HepG2 (cell line): ENCODE data around the gene OR11A1. TPM values are rescaled to one million over a fixed set of nuclear protein-coding genes. Genes with fewer than 3 reads are reported as not detected.

Experiments used
- ATAC-seq: fragments of 200-7000 bp; cut with Tn5 transposase; 3 replicates; pipeline ENCODE4 v1.9.1; 2020; ENCODE audit warnings: mild to moderate bottlenecking, moderate library complexity
- BruUV-seq: library from RNA; stranded (reverse); fragments of 400-500 nt; replicated peaks from 2 replicates; lab custom pipeline; 2021; lab: Mats Ljungman, UMichigan
- CTCF ChIA-PET: fragments of 300-600 bp; formaldehyde crosslinking; extraction: SDS; loops from one replicate; lab custom pipeline; 2021; ENCODE audit warnings: low total read pairs, inconsistent platforms, low intra/inter-chr PET ratio; lab: Yijun Ruan, JAX
- POLR2A ChIA-PET: fragments of 350-600 bp; sonication (Branson Sonifier 250); formaldehyde crosslinking; loops from one replicate; lab custom pipeline; 2020; ENCODE audit warnings: antibody characterized with exemption, inconsistent platforms; lab: Yijun Ruan, JAX
- DNase-seq: peaks from one replicate; pipeline ENCODE4 v3.0.0-alpha.2; 2015; ENCODE audit warnings: low spot score
- FAIRE-seq: peaks from 3 replicates; lab custom pipeline; 2011; peaks lifted over from hg19 to GRCh38; lab: Jason Lieb, UNC
- H2AFZ ChIP-seq: one replicate; pipeline ENCODE4 v1.6.1; 2011; ENCODE audit warnings: low read length, inconsistent platforms
- H3K27ac ChIP-seq: fragments of 300-600 bp; 3 replicates; pipeline ENCODE4 v1.8.0; 2011; ENCODE audit warnings: mixed run types, mild to moderate bottlenecking, mixed read lengths, low read length, inconsistent platforms; ENCODE audit not compliant: insufficient read depth; ENCODE audit errors: extremely low read length
- H3K27me3 ChIP-seq, 2 experiments: fragments of 200-600 bp in 1 of 2; 2 replicates in 1 of 2; 3 replicates in 1 of 2; pipeline versions ENCODE4 v1.6.0 to v1.8.0; 2011; ENCODE audit warnings: low read length in 2 of 2, mild to moderate bottlenecking in 2 of 2, moderate library complexity in 2 of 2, inconsistent platforms in 1 of 2; ENCODE audit not compliant: insufficient read depth in 2 of 2, control insufficient read depth in 1 of 2
- H3K36me3 ChIP-seq, 2 experiments: fragments of 200-600 bp in 1 of 2; replicated peaks in 1 of 2; 2 replicates in 1 of 2; 3 replicates in 1 of 2; pipeline versions ENCODE4 v1.5.1 to v1.8.0; 2011; ENCODE audit warnings: low read length in 2 of 2, inconsistent platforms in 1 of 2; ENCODE audit not compliant: insufficient read depth in 2 of 2, control insufficient read depth in 1 of 2
- H3K4me1 ChIP-seq: 2 replicates; pipeline ENCODE4 v1.5.1; 2012; ENCODE audit warnings: low read length, inconsistent platforms; ENCODE audit not compliant: insufficient read depth
- H3K4me2 ChIP-seq: 2 replicates; pipeline ENCODE4 v1.6.0; 2011; ENCODE audit warnings: low read depth, low read length, inconsistent platforms
- H3K4me3 ChIP-seq, 3 experiments: fragments of 200-600 bp in 1 of 3; sonication (generic), shearing (Covaris generic) in 1 of 3; replicated peaks in 1 of 3; 2 replicates each; pipeline ENCODE4 v1.5.1; 2011 to 2016; ENCODE audit warnings: low read length in 3 of 3, inconsistent platforms in 2 of 3, low read depth in 2 of 3, mild to moderate bottlenecking in 2 of 3, control low read depth in 1 of 3, mixed read lengths in 1 of 3; ENCODE audit not compliant: insufficient read depth in 1 of 3
- H3K79me2 ChIP-seq: one replicate; pipeline ENCODE4 v1.6.1; 2011; ENCODE audit warnings: low read length, inconsistent platforms; ENCODE audit not compliant: insufficient read depth
- H3K9ac ChIP-seq: 2 replicates; pipeline ENCODE4 v1.6.0; 2011; ENCODE audit warnings: mild to moderate bottlenecking, low read depth, low read length, inconsistent platforms; ENCODE audit not compliant: insufficient read depth
- H3K9me3 ChIP-seq: 2 replicates; pipeline ENCODE4 v1.5.1; 2012; ENCODE audit warnings: mild to moderate bottlenecking, low read length
- H4K20me1 ChIP-seq: 2 replicates; pipeline ENCODE4 v1.6.0; 2011; ENCODE audit warnings: inconsistent platforms, mild to moderate bottlenecking, low read length, moderate library complexity; ENCODE audit not compliant: insufficient read depth
- CEBPG ChIP-seq: IDR thresholded peaks from 2 replicates; pipeline ENCODE4 v1.6.1; 2016
- FOXK1 ChIP-seq: sonication (generic); formaldehyde crosslinking; IDR thresholded peaks from 2 replicates; pipeline ENCODE4 v1.4.0; 2020; ENCODE audit warnings: low read depth, missing genetic modification reagents, borderline replicate concordance
- HOXA5 ChIP-seq: sonication (generic); formaldehyde crosslinking; IDR thresholded peaks from 2 replicates; pipeline ENCODE4 v1.4.0; 2020; ENCODE audit warnings: missing genetic modification reagents
- JARID2 ChIP-seq: sonication (generic); formaldehyde crosslinking; IDR thresholded peaks from 2 replicates; pipeline ENCODE4 v1.8.1; 2023; ENCODE audit warnings: missing genetic modification reagents, inconsistent platforms; ENCODE audit not compliant: insufficient replicate concordance
- MYC ChIP-seq: sonication (generic); formaldehyde crosslinking; IDR thresholded peaks from 2 replicates; pipeline ENCODE4 v1.9.0; 2021; ENCODE audit warnings: missing genetic modification reagents, borderline replicate concordance
- NR1H2 ChIP-seq: sonication (generic); formaldehyde crosslinking; IDR thresholded peaks from 2 replicates; pipeline ENCODE4 v1.8.1; 2022; ENCODE audit warnings: low read depth, missing genetic modification reagents, borderline replicate concordance
- ONECUT2 ChIP-seq: sonication (generic); formaldehyde crosslinking; IDR thresholded peaks from 2 replicates; pipeline ENCODE4 v1.4.0; 2020; ENCODE audit warnings: missing genetic modification reagents
- PHB2 ChIP-seq: fragments of 450-650 bp; IDR thresholded peaks from 2 replicates; pipeline ENCODE4 v1.6.1; 2018; ENCODE audit not compliant: partially characterized antibody
- PHF20 ChIP-seq: sonication (generic); formaldehyde crosslinking; IDR thresholded peaks from 2 replicates; pipeline ENCODE4 v1.5.0; 2020; ENCODE audit warnings: mild to moderate bottlenecking, missing genetic modification reagents
- SATB2 ChIP-seq: sonication (generic); formaldehyde crosslinking; IDR thresholded peaks from 2 replicates; pipeline ENCODE4 v1.5.0; 2020; ENCODE audit warnings: missing genetic modification reagents
- XBP1 ChIP-seq: sonication (generic); formaldehyde crosslinking; IDR thresholded peaks from 2 replicates; pipeline ENCODE4 v1.5.0; 2020; ENCODE audit warnings: missing genetic modification reagents
- ZMYM3 ChIP-seq: sonication (generic); formaldehyde crosslinking; IDR thresholded peaks from 2 replicates; pipeline ENCODE4 v1.5.1; 2020; ENCODE audit warnings: mild to moderate bottlenecking, missing genetic modification reagents
- ZNF101 ChIP-seq: sonication (generic); formaldehyde crosslinking; IDR thresholded peaks from 2 replicates; pipeline ENCODE4 v1.4.0; 2020; ENCODE audit warnings: mild to moderate bottlenecking, low read depth, missing genetic modification reagents, borderline replicate concordance
- ZNF432 ChIP-seq: sonication (generic); formaldehyde crosslinking; IDR thresholded peaks from 2 replicates; pipeline ENCODE4 v1.5.0; 2020; ENCODE audit warnings: missing genetic modification reagents, mild to moderate bottlenecking, borderline replicate concordance
- ZNF589 ChIP-seq: sonication (generic); formaldehyde crosslinking; conservative IDR thresholded peaks from 2 replicates; pipeline ENCODE4 v1.8.0; 2022; ENCODE audit warnings: mild to moderate bottlenecking, moderate library complexity, missing genetic modification reagents
- ZNF746 ChIP-seq: sonication (generic); formaldehyde crosslinking; IDR thresholded peaks from 2 replicates; pipeline ENCODE4 v1.8.0; 2022; ENCODE audit warnings: mild to moderate bottlenecking, missing genetic modification reagents
- WGBS: methylation state at CpG from one replicate; pipeline ENCODE4 v1.1.6; 2017; ENCODE audit warnings: low lambda C conversion rate; 5-methylcytosine and 5-hydroxymethylcytosine counted together
- in situ Hi-C: cut with HindIII; loops from 2 replicates; pipeline ENCODE4 v1.10.0; 2017; ENCODE audit warnings: low pct_unique_long_range_greater_than_20kb; ENCODE audit not compliant: extremely low pct_ligation_motif_present
- intact Hi-C: fragments of 100-400 bp; cut with micrococcal nuclease; formaldehyde crosslinking; loops from one replicate; pipeline ENCODE4 v1.10.0; 2022; ENCODE audit not compliant: unreplicated experiment
- polyA plus RNA-seq, 8 experiments: library from polyadenylated mRNA; depleted of rRNA in 3 of 8; stranded (reverse) in 7 of 8; unstranded in 1 of 8; fragments of >200 nt; fragmentation: Illumina TruSeq in 4 of 8; extraction: Trizol in 4 of 8; gene quantifications; 2 replicates each; pipeline versions ENCODE4 v1.2.1 to v1.2.3, GENCODE V29; 2011 to 2016; ENCODE audit warnings: low read depth in 4 of 8, missing spikeins in 1 of 8, mixed read lengths in 1 of 8; ENCODE audit not compliant: insufficient read depth in 1 of 8
- total RNA-seq, 5 experiments: library from RNA; depleted of rRNA; stranded (reverse); fragments of >200 nt; fragmentation: Illumina TruSeq; extraction: Trizol; gene quantifications; 2 replicates each; pipeline ENCODE4 v1.2.3, GENCODE V29; 2016; ENCODE audit warnings: low read depth in 1 of 5
- TF ChIP-seq, protein P1 (sequence below): sonication (generic); formaldehyde crosslinking; IDR thresholded peaks from 2 replicates; pipeline ENCODE4 v1.8.0; 2022; ENCODE audit warnings: low read depth, missing genetic modification reagents
- TF ChIP-seq, protein P2 (sequence below): sonication (generic); formaldehyde crosslinking; IDR thresholded peaks from 2 replicates; pipeline ENCODE4 v1.5.0; 2020; ENCODE audit warnings: missing genetic modification reagents
- TF ChIP-seq, protein P3 (sequence below): sonication (generic); formaldehyde crosslinking; IDR thresholded peaks from 2 replicates; pipeline ENCODE4; 2020; ENCODE audit warnings: missing genetic modification reagents, mild to moderate bottlenecking, borderline replicate concordance

The OR11A1 gene
- total and polyA plus RNA-seq, 2 of the 13 experiments (the other 11 are each of a cell fraction or from before 2014, with no cell fraction given), result not detected

DNA sequence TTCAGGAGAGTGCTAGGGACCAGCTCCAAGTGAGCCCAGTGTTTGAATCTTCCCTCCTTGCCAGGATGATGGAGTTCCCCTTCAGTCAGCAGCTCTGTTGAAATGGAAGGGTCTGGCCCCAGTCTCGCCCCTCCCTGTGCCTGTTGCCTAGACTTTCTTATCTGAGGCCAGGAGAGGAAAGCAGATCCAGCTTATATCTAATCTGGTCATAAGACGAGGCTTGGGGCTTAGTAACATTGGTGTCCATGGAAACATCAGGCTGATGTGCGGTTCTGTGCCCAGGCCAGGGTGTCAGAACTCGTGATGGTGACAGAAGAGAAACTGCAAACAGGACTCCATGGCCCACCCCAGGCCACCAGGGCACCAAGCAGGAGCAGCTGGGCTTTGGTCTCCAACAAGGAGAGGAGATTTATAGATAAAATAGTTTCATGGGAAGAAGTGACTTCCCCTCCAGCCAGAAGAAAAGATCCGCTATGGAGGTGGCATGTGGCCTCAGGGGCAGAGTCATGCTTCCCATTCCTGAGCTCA lies 21.1 kb upstream of the OR11A1 start:
- ATAC-seq (no peak), DNase-seq (no peak), FAIRE-seq (no peak)
- POLR2A ChIA-PET, result no interaction called here
- Histone ChIP-seq H3K4me1 (no peaks in the 10 kb centered on the region), H3K9me3 (no peaks in the 10 kb centered on the region), H3K27me3 (no peaks in the 10 kb centered on the region), H3K27ac (no peak overlapping the region), H3K4me3 (no peak overlapping the region), H3K4me2 (no peak overlapping the region), H2AFZ (no peak overlapping the region), H3K36me3 (no peaks in the 10 kb centered on the region), H3K9ac (no peak overlapping the region), H4K20me1 (no peaks in the 10 kb centered on the region), H3K79me2 (no peaks in the 10 kb centered on the region)
- no TSS peak for BruUV-seq
- in situ Hi-C loops (no loop called here), intact Hi-C loops (no loop called here)
- 11% methylated on average over 5 of the region's 5 CpGs for WGBS
- CTCF ChIA-PET, result no interaction called here
- TF ChIP-seq JARID2 (no peak), HOXA5 (CRISPR knock-in tag) (no peak), ZNF746 (CRISPR knock-in tag) (no peak), PHB2 (no peak), XBP1 (no peak), SATB2 (CRISPR knock-in tag) (no peak), CEBPG (CRISPR knock-in tag) (no peak), PHF20 (CRISPR knock-in tag) (no peak), ONECUT2 (CRISPR knock-in tag) (no peak), ZNF101 (no peak), MYC (CRISPR knock-in tag) (no peak), NR1H2 (CRISPR knock-in tag) (no peak), ZNF589 (CRISPR knock-in tag) (no peak), FOXK1 (CRISPR knock-in tag) (no peak), ZNF432 (no peak), ZMYM3 (CRISPR knock-in tag) (no peak)
- TF ChIP-seq, protein P1, sequence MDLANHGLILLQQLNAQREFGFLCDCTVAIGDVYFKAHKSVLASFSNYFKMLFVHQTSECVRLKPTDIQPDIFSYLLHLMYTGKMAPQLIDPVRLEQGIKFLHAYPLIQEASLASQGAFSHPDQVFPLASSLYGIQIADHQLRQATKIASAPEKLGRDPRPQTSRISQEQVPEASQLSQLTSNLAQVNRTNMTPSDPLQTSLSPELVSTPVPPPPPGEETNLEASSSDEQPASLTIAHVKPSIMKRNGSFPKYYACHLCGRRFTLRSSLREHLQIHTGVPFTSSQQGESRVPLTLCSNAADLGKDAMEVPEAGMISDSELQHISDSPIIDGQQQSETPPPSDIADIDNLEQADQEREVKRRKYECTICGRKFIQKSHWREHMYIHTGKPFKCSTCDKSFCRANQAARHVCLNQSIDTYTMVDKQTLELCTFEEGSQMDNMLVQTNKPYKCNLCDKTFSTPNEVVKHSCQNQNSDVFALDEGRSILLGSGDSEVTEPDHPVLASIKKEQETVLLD (CRISPR knock-in tag), result no peak
- TF ChIP-seq, protein P2, sequence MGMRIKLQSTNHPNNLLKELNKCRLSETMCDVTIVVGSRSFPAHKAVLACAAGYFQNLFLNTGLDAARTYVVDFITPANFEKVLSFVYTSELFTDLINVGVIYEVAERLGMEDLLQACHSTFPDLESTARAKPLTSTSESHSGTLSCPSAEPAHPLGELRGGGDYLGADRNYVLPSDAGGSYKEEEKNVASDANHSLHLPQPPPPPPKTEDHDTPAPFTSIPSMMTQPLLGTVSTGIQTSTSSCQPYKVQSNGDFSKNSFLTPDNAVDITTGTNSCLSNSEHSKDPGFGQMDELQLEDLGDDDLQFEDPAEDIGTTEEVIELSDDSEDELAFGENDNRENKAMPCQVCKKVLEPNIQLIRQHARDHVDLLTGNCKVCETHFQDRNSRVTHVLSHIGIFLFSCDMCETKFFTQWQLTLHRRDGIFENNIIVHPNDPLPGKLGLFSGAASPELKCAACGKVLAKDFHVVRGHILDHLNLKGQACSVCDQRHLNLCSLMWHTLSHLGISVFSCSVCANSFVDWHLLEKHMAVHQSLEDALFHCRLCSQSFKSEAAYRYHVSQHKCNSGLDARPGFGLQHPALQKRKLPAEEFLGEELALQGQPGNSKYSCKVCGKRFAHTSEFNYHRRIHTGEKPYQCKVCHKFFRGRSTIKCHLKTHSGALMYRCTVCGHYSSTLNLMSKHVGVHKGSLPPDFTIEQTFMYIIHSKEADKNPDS (CRISPR knock-in tag), result no peak
- TF ChIP-seq, protein P3, sequence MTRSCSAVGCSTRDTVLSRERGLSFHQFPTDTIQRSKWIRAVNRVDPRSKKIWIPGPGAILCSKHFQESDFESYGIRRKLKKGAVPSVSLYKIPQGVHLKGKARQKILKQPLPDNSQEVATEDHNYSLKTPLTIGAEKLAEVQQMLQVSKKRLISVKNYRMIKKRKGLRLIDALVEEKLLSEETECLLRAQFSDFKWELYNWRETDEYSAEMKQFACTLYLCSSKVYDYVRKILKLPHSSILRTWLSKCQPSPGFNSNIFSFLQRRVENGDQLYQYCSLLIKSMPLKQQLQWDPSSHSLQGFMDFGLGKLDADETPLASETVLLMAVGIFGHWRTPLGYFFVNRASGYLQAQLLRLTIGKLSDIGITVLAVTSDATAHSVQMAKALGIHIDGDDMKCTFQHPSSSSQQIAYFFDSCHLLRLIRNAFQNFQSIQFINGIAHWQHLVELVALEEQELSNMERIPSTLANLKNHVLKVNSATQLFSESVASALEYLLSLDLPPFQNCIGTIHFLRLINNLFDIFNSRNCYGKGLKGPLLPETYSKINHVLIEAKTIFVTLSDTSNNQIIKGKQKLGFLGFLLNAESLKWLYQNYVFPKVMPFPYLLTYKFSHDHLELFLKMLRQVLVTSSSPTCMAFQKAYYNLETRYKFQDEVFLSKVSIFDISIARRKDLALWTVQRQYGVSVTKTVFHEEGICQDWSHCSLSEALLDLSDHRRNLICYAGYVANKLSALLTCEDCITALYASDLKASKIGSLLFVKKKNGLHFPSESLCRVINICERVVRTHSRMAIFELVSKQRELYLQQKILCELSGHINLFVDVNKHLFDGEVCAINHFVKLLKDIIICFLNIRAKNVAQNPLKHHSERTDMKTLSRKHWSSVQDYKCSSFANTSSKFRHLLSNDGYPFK (CRISPR knock-in tag), result no peak
